Right cardiac atrium (tissue), 5 donors: ENCODE data around the gene ANKRD2. TPM values are rescaled to one million over a fixed set of nuclear protein-coding genes. Genes with fewer than 3 reads are reported as not detected.
"Not testable (repeated sequence)": the region's sequence is repeated elsewhere in the genome, so short reads cannot be mapped to it uniquely, and the experiment has no call there.

Experiments used
- ATAC-seq, 2 donors: fragments of 200-7000 bp; cut with Tn5 transposase; one replicate each; pipeline versions ENCODE4 v1.8.0 to v1.9.1; 2020; ENCODE audit warnings: moderate library complexity in 2 of 2, mild to moderate bottlenecking in 1 of 2
- DNase-seq, 3 donors: peaks; one replicate each; pipeline ENCODE4 v3.0.0-alpha.2; 2020
- H3K27ac ChIP-seq: one replicate; pipeline ENCODE4 v1.5.1; 2013; ENCODE audit warnings: mild to moderate bottlenecking, low read length, control low read depth, moderate library complexity
- H3K27me3 ChIP-seq: one replicate; pipeline ENCODE4 v1.6.1; 2013; ENCODE audit not compliant: control insufficient read depth, insufficient read depth
- H3K4me1 ChIP-seq: one replicate; pipeline ENCODE4 v1.6.1; 2013; ENCODE audit warnings: low read length; ENCODE audit not compliant: control insufficient read depth, insufficient read depth
- H3K4me3 ChIP-seq: one replicate; pipeline ENCODE4 v1.5.1; 2013; ENCODE audit warnings: low read length, control low read depth
- H3K9me3 ChIP-seq: one replicate; pipeline ENCODE4 v1.6.1; 2013; ENCODE audit warnings: low read length; ENCODE audit not compliant: control insufficient read depth
- WGBS: extraction: QIAGEN DNeasy Blood & Tissue Kit; methylation state at CpG from one replicate; pipeline ENCODE4 v1.1.7; 2013; 5-methylcytosine and 5-hydroxymethylcytosine counted together
- intact Hi-C, 4 donors: fragments of 100-400 bp; cut with DNase I; formaldehyde crosslinking; loops; one replicate each; pipeline versions ENCODE4 v1.11.0 to v1.14.0; 2022 to 2023
- polyA plus RNA-seq: library from polyadenylated mRNA; stranded (reverse); fragments of 200-250 nt; gene quantifications from one replicate; pipeline ENCODE4 v1.2.3, GENCODE V29; 2013
- total RNA-seq, 4 donors: library from RNA; stranded (reverse); fragmentation: NEBNext Ultra II Directional; extraction: Animal tissue kit (Norgen Biotek cat#: 25700); gene quantifications; one replicate each; pipeline ENCODE4 v1.2.1, GENCODE V29; 2021
- donor health status: healthy with polysubstance abuse.
- donor health status: DM: no; HTN: yes; CAD: no.
- donor health status: DM: no; HTN: no; CAD: no.
- donor health status: DM: no; HTN: yes; CAD: no; lungs with severe emphysema.
- donor health status: DM: yes; HTN: yes; CAD: no.

Gene ANKRD2
- total and polyA plus RNA-seq, 5 donors, result 9.9 to 67.6 (median 19.1) TPM

DNA sequence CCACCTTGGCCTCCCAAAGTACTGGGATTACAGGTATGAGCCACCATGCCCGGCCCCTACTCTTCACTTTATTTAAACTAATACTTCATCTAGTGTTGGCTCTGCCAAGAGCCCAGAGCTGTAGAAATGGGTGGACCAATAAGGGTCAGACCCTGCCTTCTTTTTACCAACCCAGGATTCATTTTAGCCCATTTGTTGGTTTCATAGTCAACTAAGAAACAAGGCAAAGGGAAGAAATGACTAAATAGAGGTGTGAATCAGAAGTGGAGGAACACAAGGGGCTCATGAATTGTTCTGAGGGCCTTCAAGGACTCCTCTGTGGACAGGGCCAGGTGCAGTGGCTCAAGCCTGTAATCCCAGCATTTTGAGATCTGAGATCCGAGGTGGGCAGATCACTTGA lies 1.1 kb downstream of the ANKRD2 start:
- WGBS, result 69% methylated on average over 2 of the region's 2 CpGs
- Histone ChIP-seq H3K27ac (peak overlapping the region; percentile 90), H3K9me3 (no peaks in the 10 kb centered on the region), H3K27me3 (no peaks in the 10 kb centered on the region), H3K4me3 (no peak overlapping the region), H3K4me1 (no peaks in the 10 kb centered on the region)
- no peak for ATAC-seq
- intact Hi-C loops, result loop anchor here (2.0 to 5.0 kb wide), 2 partner anchors 39 kb away; no protein-coding TSS in a partner anchor
- DNase-seq, result no peak

DNA sequence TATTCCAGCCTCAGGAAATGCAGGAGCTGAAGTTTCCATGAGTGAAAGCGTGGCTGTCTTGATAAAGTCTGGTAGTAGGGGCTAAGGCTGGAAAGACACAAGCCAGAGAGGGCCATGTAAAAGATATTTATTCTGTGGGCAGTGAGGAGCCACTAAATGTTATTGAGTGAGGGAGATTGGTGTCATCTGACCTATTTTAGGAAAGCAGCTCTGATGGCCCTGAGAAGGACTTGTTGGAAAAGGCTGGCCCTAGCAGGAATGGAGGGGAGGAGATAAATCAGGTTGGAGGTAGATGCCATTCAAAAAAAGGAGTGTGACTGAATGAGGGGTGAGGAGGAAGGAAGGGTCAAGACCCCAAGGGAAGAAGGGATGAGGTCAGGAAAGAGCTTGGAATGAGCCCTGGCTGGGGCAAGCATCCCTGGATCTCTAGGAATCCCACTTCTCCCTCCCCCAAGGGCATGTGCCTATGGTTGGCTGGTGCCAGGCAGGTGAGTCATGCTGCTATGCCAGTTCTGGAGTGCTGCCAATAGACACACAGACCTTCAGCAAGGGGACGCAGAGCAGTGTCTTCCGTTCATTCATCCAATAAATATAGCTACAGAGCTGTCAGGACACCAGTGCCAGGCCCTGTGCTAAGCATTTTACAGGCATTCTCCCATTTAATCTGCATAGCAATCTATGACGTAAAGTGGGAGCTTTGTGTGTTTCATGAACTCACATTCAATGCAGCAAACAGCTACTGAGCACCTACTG lies 2.0 kb downstream of the ANKRD2 start:
- H3K27ac ChIP-seq, result peak overlapping the region; percentile 97
- H3K4me1 ChIP-seq, result no peaks in the 10 kb centered on the region
- intact Hi-C loops, result loop anchor here in 1 of 4 donors (5.0 kb wide), 1 partner anchor 38 kb away; no protein-coding TSS in a partner anchor
- H3K27me3 ChIP-seq, result no peaks in the 10 kb centered on the region
- ATAC-seq, result peak; percentile 63 to 75
- peak in 2 of 3 donors; percentile 44 to 67 for DNase-seq
- H3K4me3 ChIP-seq, result no peak overlapping the region
- no peaks in the 10 kb centered on the region for H3K9me3 ChIP-seq
- WGBS, result 52% methylated on average over 4 of the region's 4 CpGs

DNA sequence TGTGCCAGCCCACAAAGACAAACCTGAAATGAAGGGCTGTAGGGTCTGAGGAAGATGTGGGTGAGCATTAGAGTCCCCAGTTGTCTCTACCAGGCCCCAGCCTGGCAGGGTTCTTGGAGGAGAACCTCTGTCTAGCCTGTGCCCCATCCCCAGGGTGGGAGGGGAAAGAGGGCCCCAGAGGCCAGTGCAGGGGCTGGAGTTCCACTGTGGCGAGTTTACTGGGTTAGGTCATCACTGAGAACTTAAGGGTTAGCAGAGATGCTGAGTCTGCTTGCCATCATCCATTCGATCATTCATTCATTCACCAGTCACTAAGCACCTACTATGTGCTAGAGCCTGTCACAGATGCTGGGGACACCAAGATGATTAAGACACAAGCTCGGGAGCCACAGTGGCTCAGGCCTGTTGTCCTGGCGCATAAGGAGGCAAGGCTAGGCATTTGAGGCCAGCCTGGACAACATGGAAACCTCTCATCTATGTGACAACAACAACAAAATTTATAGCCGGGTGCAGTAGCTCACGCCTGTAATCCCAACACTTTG lies 2.6 kb downstream of the ANKRD2 start:
- Histone ChIP-seq H3K27ac (peak overlapping the region; percentile 97), H3K4me3 (no peak overlapping the region), H3K4me1 (no peaks in the 10 kb centered on the region), H3K27me3 (no peaks in the 10 kb centered on the region), H3K9me3 (no peaks in the 10 kb centered on the region)
- ATAC-seq, result no peak
- DNase-seq, result peak in 1 of 3 donors; percentile 16
- 89% methylated on average over 6 of the region's 6 CpGs for WGBS
- intact Hi-C loops, result no loop called here

DNA sequence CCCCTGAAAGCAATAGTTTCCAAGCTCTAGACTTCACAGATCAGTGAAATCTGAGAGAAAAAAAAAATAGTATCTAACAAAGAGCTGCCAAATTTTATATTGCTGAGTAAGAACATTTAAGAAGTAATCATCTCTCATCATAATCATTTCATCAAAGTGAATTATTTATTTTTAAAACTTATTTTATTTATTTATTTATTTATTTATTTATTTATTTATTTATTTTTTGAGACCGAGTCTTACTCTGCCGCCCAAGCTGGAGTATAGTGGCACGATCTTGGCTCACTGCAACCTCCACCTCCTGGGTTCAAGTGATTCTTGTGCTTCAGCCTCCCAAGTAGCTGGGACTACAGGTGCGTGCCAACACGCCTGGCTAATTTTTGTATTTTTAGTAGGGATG lies 3.9 kb downstream of the ANKRD2 start:
- WGBS, result 57% methylated on average over 5 of the region's 5 CpGs
- H3K9me3 ChIP-seq, DNase-seq, H3K27me3 ChIP-seq, ATAC-seq, intact Hi-C loops, H3K4me1 ChIP-seq, H3K4me3 ChIP-seq: not testable (repeated sequence)
- H3K27ac ChIP-seq, result peak overlapping the region; percentile 97

DNA sequence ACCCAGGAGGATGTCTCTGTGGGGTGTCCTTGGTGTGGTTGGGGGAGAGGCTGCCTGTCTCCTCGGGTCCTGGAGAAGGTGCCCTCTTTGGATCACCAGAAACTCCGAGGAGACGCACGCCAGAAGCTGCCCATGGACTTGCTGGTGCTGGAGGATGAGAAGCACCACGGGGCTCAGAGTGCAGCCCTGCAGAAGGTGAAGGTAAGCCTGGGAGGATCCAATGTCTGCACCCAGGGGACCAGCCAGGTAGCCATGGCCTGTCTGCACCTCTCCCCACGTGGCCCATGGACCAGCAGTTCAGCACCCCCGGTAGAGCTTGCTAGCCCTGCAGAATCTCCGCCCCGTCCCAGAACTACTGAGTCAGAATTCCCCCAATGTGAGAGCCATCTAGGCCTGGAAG lies 5.1 kb downstream of the ANKRD2 start:
- H3K27me3 ChIP-seq, result no peaks in the 10 kb centered on the region
- H3K4me1 ChIP-seq, result no peaks in the 10 kb centered on the region
- no peak overlapping the region for H3K4me3 ChIP-seq
- WGBS, result 80% methylated on average over 9 of the region's 9 CpGs
- peak in 1 of 3 donors; percentile 41 for DNase-seq
- ATAC-seq, result no peak
- no peak overlapping the region for H3K27ac ChIP-seq
- no peaks in the 10 kb centered on the region for H3K9me3 ChIP-seq
- intact Hi-C loops, result no loop called here

DNA sequence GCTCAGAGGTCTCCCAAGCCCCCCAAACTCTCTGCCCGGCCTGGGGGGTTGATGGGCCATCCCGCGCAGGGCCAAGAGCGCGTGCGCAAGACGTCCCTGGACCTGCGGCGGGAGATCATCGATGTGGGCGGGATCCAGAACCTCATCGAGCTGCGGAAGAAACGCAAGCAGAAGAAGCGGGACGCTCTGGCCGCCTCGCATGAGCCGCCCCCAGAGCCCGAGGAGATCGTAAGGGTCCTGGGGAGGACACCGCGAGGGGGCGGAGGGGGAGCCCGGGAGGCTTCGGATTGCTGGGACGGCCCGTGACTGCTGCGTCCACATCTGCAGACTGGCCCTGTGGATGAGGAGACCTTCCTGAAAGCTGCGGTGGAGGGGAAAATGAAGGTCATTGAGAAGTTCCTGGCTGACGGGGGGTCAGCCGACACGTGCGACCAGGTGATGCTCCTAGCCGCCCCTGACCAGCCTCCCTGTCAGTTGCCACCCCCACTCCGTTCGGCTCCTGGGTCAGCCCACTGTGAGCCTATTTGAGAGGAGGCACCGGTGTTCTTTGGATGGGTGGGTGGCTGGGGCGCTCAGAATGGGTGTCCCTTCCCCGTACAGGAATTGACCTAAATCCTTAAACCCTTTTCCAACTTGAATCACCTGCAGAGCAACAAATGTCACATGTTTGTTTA lies 5.7 kb downstream of the ANKRD2 start:
- ATAC-seq (no peak), DNase-seq (peak in 2 of 3 donors; percentile 41 to 57)
- no peaks in the 10 kb centered on the region for H3K9me3 ChIP-seq
- H3K27me3 ChIP-seq, result no peaks in the 10 kb centered on the region
- no peak overlapping the region for H3K4me3 ChIP-seq
- WGBS, result 75% methylated on average over 40 of the region's 40 CpGs
- no peaks in the 10 kb centered on the region for H3K4me1 ChIP-seq
- H3K27ac ChIP-seq, result no peak overlapping the region
- intact Hi-C loops, result no loop called here

DNA sequence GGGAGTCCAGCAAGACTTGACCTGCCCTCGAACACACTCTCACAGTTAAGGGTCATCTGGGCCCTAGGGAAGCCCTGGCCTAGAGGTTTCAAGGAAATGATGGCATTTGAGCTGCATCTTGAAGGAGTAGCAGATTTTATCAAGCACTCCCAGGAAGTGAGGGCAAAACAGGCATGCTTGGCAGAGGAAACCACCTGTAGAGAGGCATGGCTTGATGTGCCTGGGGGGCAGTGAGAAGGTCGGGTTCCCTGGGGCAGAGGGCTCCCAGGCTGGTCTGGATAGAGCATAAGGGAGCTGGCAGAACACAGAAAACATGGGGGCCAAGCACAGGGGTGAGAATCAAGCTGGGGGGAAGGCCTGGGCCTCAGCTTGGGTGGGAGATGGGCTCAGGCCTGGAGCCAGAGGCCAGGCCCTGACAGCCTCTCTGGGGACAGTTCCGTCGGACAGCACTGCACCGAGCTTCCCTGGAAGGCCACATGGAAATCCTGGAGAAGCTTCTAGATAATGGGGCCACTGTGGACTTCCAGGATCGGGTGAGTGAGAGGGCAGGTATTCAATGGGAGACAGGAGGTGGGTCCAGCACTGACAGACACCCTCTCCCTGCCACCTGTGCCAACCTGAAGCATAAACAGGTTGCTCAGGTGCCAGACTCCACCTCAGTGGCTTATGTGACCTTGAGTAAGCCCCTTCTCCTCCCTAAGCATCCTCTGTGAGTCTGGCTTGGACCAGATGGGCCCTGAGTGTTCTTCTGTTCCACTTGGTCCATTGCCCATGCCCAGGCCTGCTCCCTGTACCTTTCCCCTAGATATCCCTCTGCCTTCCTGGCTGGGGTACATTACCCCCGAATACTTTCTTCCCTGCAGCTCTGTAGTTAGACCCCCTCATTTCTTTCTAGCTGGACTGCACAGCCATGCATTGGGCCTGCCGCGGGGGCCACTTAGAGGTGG lies 8.1 kb downstream of the ANKRD2 start:
- no peaks in the 10 kb centered on the region for H3K27me3 ChIP-seq
- intact Hi-C loops, result no loop called here
- 80% methylated on average over 9 of the region's 9 CpGs for WGBS
- ATAC-seq (no peak), DNase-seq (no peak)
- H3K9me3 ChIP-seq, result no peaks in the 10 kb centered on the region
- H3K27ac ChIP-seq, result no peak overlapping the region
- H3K4me1 ChIP-seq, result no peaks in the 10 kb centered on the region
- no peak overlapping the region for H3K4me3 ChIP-seq

DNA sequence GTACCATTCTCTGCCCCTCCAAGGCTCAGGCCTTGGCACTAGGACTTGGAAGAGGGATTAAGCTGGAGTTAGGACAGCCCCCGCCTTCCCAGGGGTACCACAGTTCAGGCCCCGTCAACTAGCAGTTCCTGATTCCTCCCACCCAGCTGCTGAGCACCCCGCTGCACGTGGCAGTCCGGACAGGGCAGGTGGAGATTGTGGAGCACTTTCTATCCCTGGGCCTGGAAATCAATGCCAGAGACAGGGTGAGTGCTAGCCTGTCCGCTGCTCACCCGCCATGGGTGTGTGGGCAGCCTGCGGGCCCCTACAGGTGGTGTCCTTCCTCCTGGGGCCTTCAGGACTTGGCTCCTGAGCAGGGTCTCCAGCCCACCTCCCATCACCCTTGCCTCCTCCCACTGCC lies 9.6 kb downstream of the ANKRD2 start:
- WGBS, result 93% methylated on average over 8 of the region's 8 CpGs
- DNase-seq (no peak), ATAC-seq (no peak)
- intact Hi-C loops, result no loop called here
- Histone ChIP-seq H3K4me3 (no peak overlapping the region), H3K27ac (no peak overlapping the region), H3K27me3 (no peaks in the 10 kb centered on the region), H3K9me3 (no peaks in the 10 kb centered on the region), H3K4me1 (peaks cover 3% of the 10 kb centered on the region)

DNA sequence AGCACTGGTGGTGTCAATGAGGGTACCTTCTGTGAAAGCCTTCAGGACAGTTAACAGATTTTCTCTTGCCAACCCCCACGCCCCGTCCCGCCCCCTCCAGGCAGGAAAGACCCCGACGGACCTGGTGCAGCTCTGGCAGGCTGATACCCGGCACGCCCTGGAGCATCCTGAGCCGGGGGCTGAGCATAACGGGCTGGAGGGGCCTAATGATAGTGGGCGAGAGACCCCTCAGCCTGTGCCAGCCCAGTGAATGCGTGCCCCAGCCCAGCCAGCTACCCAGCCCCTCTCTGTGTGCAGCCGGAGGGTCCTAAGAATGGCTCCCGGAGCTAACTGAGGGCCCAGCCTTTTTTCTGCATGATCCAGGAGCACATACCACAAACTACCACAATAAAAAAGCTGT lies 10.9 kb downstream of the ANKRD2 start:
- Histone ChIP-seq H3K4me3 (no peak overlapping the region), H3K27ac (peak overlapping the region; percentile 49), H3K27me3 (no peaks in the 10 kb centered on the region), H3K9me3 (no peaks in the 10 kb centered on the region), H3K4me1 (peaks cover 3% of the 10 kb centered on the region)
- no peak for ATAC-seq
- DNase-seq, result no peak
- intact Hi-C loops, result no loop called here
- 89% methylated on average over 13 of the region's 13 CpGs for WGBS

DNA sequence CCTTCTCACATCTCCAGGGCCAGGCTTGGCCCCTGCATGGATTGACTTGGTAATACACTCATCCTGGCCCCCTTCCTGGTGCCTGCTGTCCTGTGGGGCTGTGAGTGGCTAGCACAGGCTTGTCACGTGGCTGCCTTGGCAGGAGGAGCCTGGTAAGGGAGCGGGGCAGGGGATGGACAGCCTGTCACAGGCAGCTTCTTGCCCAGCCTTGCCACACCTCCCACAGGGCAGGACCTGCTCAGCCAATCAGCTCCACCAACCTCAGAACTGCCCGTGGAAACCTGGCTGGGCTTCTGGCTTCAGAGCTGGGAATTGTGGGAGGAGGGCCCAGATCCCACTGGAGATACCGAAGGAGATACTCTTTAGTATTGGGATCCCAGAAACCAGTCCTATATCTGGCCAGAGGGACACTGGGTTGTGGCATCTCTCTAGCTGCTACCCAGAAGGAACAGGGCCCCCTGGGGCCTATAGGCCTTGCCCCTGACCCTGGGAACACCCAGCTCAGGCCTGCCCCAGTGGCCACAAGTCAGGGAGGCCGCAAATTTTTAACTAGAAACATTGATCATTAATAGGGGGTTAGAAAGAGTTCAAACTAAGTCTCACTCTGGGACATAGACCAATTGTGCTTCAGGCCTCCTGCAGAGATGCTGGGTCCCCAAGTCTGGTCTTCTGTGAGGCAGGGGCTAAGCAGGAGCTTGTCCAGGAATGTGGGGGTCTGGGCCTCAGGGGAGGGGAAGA lies 11.7 kb downstream of the ANKRD2 start, which contains the start of gene HOGA1:
Gene HOGA1, plus strand, starts transcription at position 330 of the 738 bp plus-strand sequence. Its CDS starts 315 bp downstream, at position 645.
- Histone ChIP-seq H3K9me3 (no peaks in the 10 kb centered on the region), H3K4me3 (no peak within 1 kb of the TSS), H3K27me3 (no peaks in the 10 kb centered on the region), H3K27ac (peak within 1 kb of the TSS; percentile 95), H3K4me1 (peaks cover 3% of the 10 kb centered on the region)
- WGBS, result 44% methylated on average over 5 of the region's 5 CpGs
- ATAC-seq (peak; percentile 94), DNase-seq (peak; percentile 85 to 92 (median 91))
- intact Hi-C loops, result no loop called here
